Trophoblast cell (in vitro differentiated cells and primary cell): ENCODE data around the gene PELI2.

ENCODE experiments used
- DNase-seq, 2 donors: peaks; one replicate each; pipeline ENCODE4 v3.0.0-alpha.2; 2016
- H2AFZ ChIP-seq: 2 replicates; pipeline ENCODE4 v1.6.1; 2013; ENCODE audit warnings: low read length, moderate library complexity, mild to moderate bottlenecking; ENCODE audit not compliant: insufficient read depth, poor library complexity
- H2AK5ac ChIP-seq: 2 replicates; pipeline ENCODE4 v1.6.1; 2013; ENCODE audit warnings: mild to moderate bottlenecking, low read length
- H2BK120ac ChIP-seq: 2 replicates; pipeline ENCODE4 v1.6.1; 2013; ENCODE audit warnings: low read length, mild to moderate bottlenecking, moderate library complexity; ENCODE audit not compliant: insufficient read depth, poor library complexity
- H2BK12ac ChIP-seq: 2 replicates; pipeline ENCODE4 v1.6.1; 2013; ENCODE audit warnings: mild to moderate bottlenecking, low read length, moderate library complexity
- H2BK5ac ChIP-seq: 2 replicates; pipeline ENCODE4 v1.6.1; 2013; ENCODE audit warnings: low read length, low read depth, moderate library complexity, mild to moderate bottlenecking; ENCODE audit not compliant: poor library complexity
- H3K14ac ChIP-seq: 2 replicates; pipeline ENCODE4 v1.6.1; 2013; ENCODE audit warnings: mild to moderate bottlenecking, low read length
- H3K18ac ChIP-seq: 2 replicates; pipeline ENCODE4 v1.6.1; 2013; ENCODE audit warnings: mild to moderate bottlenecking, low read length
- H3K23ac ChIP-seq: 2 replicates; pipeline ENCODE4 v1.6.1; 2013; ENCODE audit warnings: low read length
- H3K27ac ChIP-seq: 2 replicates; pipeline ENCODE4 v1.5.1; 2013; ENCODE audit warnings: low read depth, mild to moderate bottlenecking, inconsistent platforms, low read length, moderate library complexity
- H3K27me3 ChIP-seq: 2 replicates; pipeline ENCODE4 v1.6.1; 2013; ENCODE audit warnings: inconsistent platforms, mild to moderate bottlenecking, low read length, moderate library complexity; ENCODE audit not compliant: insufficient read depth
- H3K36me3 ChIP-seq, 2 experiments: 1 replicate in 1 of 2; 2 replicates in 1 of 2; pipeline ENCODE4 v1.6.1; 2013; ENCODE audit warnings: low read length in 2 of 2, mild to moderate bottlenecking in 2 of 2, moderate library complexity in 1 of 2; ENCODE audit not compliant: insufficient read depth in 2 of 2, control insufficient read depth in 1 of 2
- H3K4ac ChIP-seq: 2 replicates; pipeline ENCODE4 v1.6.1; 2013; ENCODE audit warnings: low read depth, mild to moderate bottlenecking, low read length, moderate library complexity
- H3K4me1 ChIP-seq, 2 experiments: 1 replicate in 1 of 2; 2 replicates in 1 of 2; pipeline ENCODE4 v1.6.1; 2013; ENCODE audit warnings: low read length in 2 of 2, mild to moderate bottlenecking in 2 of 2, moderate library complexity in 1 of 2; ENCODE audit not compliant: insufficient read depth in 2 of 2, control insufficient read depth in 1 of 2
- H3K4me2 ChIP-seq: 2 replicates; pipeline ENCODE4 v1.6.1; 2013; ENCODE audit warnings: inconsistent platforms, mild to moderate bottlenecking, low read length, moderate library complexity
- H3K4me3 ChIP-seq: 2 replicates; pipeline ENCODE4 v1.5.1; 2013; ENCODE audit warnings: mild to moderate bottlenecking, low read depth, low read length, inconsistent platforms
- H3K79me1 ChIP-seq: one replicate; pipeline ENCODE4 v1.6.1; 2013; ENCODE audit warnings: low read length
- H3K79me2 ChIP-seq: 2 replicates; pipeline ENCODE4 v1.6.1; 2013; ENCODE audit warnings: low read length, mild to moderate bottlenecking; ENCODE audit not compliant: control insufficient read depth, insufficient read depth, poor library complexity
- H3K9ac ChIP-seq: 2 replicates; pipeline ENCODE4 v1.6.1; 2013; ENCODE audit warnings: mild to moderate bottlenecking, low read length
- H3K9me3 ChIP-seq: 2 replicates; pipeline ENCODE4 v1.6.1; 2013; ENCODE audit warnings: low read depth, mild to moderate bottlenecking, control low read depth, inconsistent platforms, low read length; ENCODE audit not compliant: insufficient read depth
- H4K12ac ChIP-seq: 2 replicates; pipeline ENCODE4 v1.6.1; 2013; ENCODE audit warnings: low read depth, mild to moderate bottlenecking, low read length, moderate library complexity
- H4K8ac ChIP-seq: 2 replicates; pipeline ENCODE4 v1.6.1; 2013; ENCODE audit warnings: low read depth, mild to moderate bottlenecking, low read length, moderate library complexity
- H4K91ac ChIP-seq: one replicate; pipeline ENCODE4 v1.6.1; 2013; ENCODE audit warnings: low read depth, mild to moderate bottlenecking, low read length, moderate library complexity
- WGBS: extraction: QIAGEN DNeasy Blood & Tissue Kit; methylation state at CpG from one replicate; pipeline ENCODE4 v1.1.7; 2013; ENCODE audit warnings: missing lambda C conversion rate; ENCODE audit not compliant: insufficient read length, insufficient coverage; ENCODE audit errors: extremely low coverage; 5-methylcytosine and 5-hydroxymethylcytosine counted together

The PELI2 gene

GRCh38 chr14:56219666-56220413, 101.6 kb downstream of the PELI2 start:
- Histone ChIP-seq H3K4me3 (no peak overlapping the region), H2BK120ac (no peak overlapping the region), H3K9ac (no peak overlapping the region), H4K8ac (no peak overlapping the region), H3K36me3 (no peaks in the 10 kb centered on the region), H4K12ac (no peak overlapping the region), H2AFZ (no peak overlapping the region), H3K27ac (no peak overlapping the region), H3K14ac (no peak overlapping the region), H3K4me1 (no peaks in the 10 kb centered on the region), H3K79me1 (no peaks in the 10 kb centered on the region), H2AK5ac (no peak overlapping the region), H2BK5ac (no peak overlapping the region), H3K27me3 (no peaks in the 10 kb centered on the region), H3K4me2 (no peak overlapping the region), H3K18ac (no peak overlapping the region), H3K23ac (no peak overlapping the region), H2BK12ac (no peak overlapping the region), H4K91ac (no peak overlapping the region), H3K79me2 (no peaks in the 10 kb centered on the region), H3K9me3 (no peaks in the 10 kb centered on the region), H3K4ac (no peak overlapping the region)
- no peak for DNase-seq
- no CpG with 5 or more reads among the region's 7 CpGs for WGBS

- Histone ChIP-seq H3K23ac (no peak overlapping the region), H3K4me1 (no peaks in the 10 kb centered on the region), H2BK5ac (no peak overlapping the region), H3K4me3 (no peak overlapping the region), H2BK12ac (no peak overlapping the region), H3K79me1 (no peaks in the 10 kb centered on the region), H3K18ac (no peak overlapping the region), H2AFZ (no peak overlapping the region), H4K91ac (no peak overlapping the region), H3K4ac (no peak overlapping the region), H3K9me3 (peaks cover 2% of the 10 kb centered on the region), H3K27ac (no peak overlapping the region), H2AK5ac (no peak overlapping the region), H3K4me2 (no peak overlapping the region), H3K79me2 (no peaks in the 10 kb centered on the region), H3K27me3 (no peaks in the 10 kb centered on the region), H3K36me3 (no peaks in the 10 kb centered on the region), H3K14ac (no peak overlapping the region), H3K9ac (no peak overlapping the region), H2BK120ac (no peak overlapping the region), H4K12ac (no peak overlapping the region), H4K8ac (no peak overlapping the region)
- WGBS = no CpG with 5 or more reads among the region's 7 CpGs
- no peak for DNase-seq
Observed at GRCh38 chr14:56221382-56222128, 103.3 kb downstream of the PELI2 start.

- H3K4me2 ChIP-seq = no peak overlapping the region
- H3K27me3 ChIP-seq = no peaks in the 10 kb centered on the region
- no peaks in the 10 kb centered on the region for H3K79me2 ChIP-seq
- no peak overlapping the region for H3K27ac ChIP-seq
- H3K4me1 ChIP-seq = no peaks in the 10 kb centered on the region
- H3K9me3 ChIP-seq = peaks cover 6% of the 10 kb centered on the region
- no peak overlapping the region for H2BK12ac ChIP-seq
- H3K79me1 ChIP-seq = no peaks in the 10 kb centered on the region
- DNase-seq = no peak
- H4K8ac ChIP-seq = no peak overlapping the region
- H2AK5ac ChIP-seq = no peak overlapping the region
- H3K4me3 ChIP-seq = no peak overlapping the region
- no peak overlapping the region for H2AFZ ChIP-seq
- no peak overlapping the region for H3K14ac ChIP-seq
- no peak overlapping the region for H3K23ac ChIP-seq
- H2BK5ac ChIP-seq = no peak overlapping the region
- no peak overlapping the region for H2BK120ac ChIP-seq
- no peaks in the 10 kb centered on the region for H3K36me3 ChIP-seq
- no peak overlapping the region for H3K9ac ChIP-seq
- no peak overlapping the region for H3K4ac ChIP-seq
- no peak overlapping the region for H4K12ac ChIP-seq
- no peak overlapping the region for H3K18ac ChIP-seq
- H4K91ac ChIP-seq = no peak overlapping the region
- no CpG with 5 or more reads among the region's 1 CpG for WGBS
Observed at GRCh38 chr14:56224229-56224628, 106.0 kb downstream of the PELI2 start.

- H3K27me3 ChIP-seq = no peaks in the 10 kb centered on the region
- H3K4me1 ChIP-seq = no peaks in the 10 kb centered on the region
- no peak overlapping the region for H2AFZ ChIP-seq
- WGBS = no CpG with 5 or more reads among the region's 17 CpGs
- no peak overlapping the region for H3K4me2 ChIP-seq
- H3K14ac ChIP-seq = no peak overlapping the region
- no peak overlapping the region for H4K12ac ChIP-seq
- H3K9ac ChIP-seq = no peak overlapping the region
- H2BK5ac ChIP-seq = no peak overlapping the region
- H3K4me3 ChIP-seq = no peak overlapping the region
- no peaks in the 10 kb centered on the region for H3K79me1 ChIP-seq
- no peak for DNase-seq
- no peak overlapping the region for H2BK120ac ChIP-seq
- no peak overlapping the region for H3K18ac ChIP-seq
- H4K8ac ChIP-seq = no peak overlapping the region
- no peak overlapping the region for H2AK5ac ChIP-seq
- H3K9me3 ChIP-seq = peaks cover 6% of the 10 kb centered on the region
- no peak overlapping the region for H3K27ac ChIP-seq
- no peaks in the 10 kb centered on the region for H3K79me2 ChIP-seq
- H4K91ac ChIP-seq = no peak overlapping the region
- no peak overlapping the region for H3K23ac ChIP-seq
- no peak overlapping the region for H2BK12ac ChIP-seq
- H3K4ac ChIP-seq = no peak overlapping the region
- H3K36me3 ChIP-seq = no peaks in the 10 kb centered on the region
Observed at GRCh38 chr14:56224691-56225681, 106.8 kb downstream of the PELI2 start.
